Naive thymus-derived CD4-positive, alpha-beta T cell (primary cell): ENCODE data around the gene TTI1. TPM values are rescaled to one million over a fixed set of nuclear protein-coding genes. Genes with fewer than 3 reads are reported as not detected.

Source experiments
- ATAC-seq: fragments of 150-1000 bp; cut with Tn5 transposase; 2 replicates; pipeline ENCODE4 v1.10.0; 2021; ENCODE audit warnings: mild to moderate bottlenecking, moderate library complexity
- CTCF ChIA-PET: fragments of 350-600 bp; sonication (Branson Sonifier 250); formaldehyde crosslinking; loops from one replicate; lab custom pipeline; 2021; ENCODE audit warnings: antibody characterized with exemption; lab: Charles Lee
- POLR2A ChIA-PET: fragments of 350-600 bp; sonication (Branson Sonifier 250); formaldehyde crosslinking; loops from one replicate; lab custom pipeline; 2021; ENCODE audit warnings: antibody characterized with exemption, inconsistent platforms; lab: Charles Lee
- DNase-seq, 9 donors: peaks; one replicate each; pipeline versions ENCODE4 v3.0.0 to v3.0.0-alpha.2; 2020 to 2022; ENCODE audit warnings: mixed read lengths in 1 of 9
- H3K27ac ChIP-seq: one replicate; pipeline ENCODE4 v1.7.0; 2013; ENCODE audit warnings: mild to moderate bottlenecking, low read depth, low read length, moderate library complexity
- H3K27me3 ChIP-seq, 2 donors: one replicate each; pipeline ENCODE4 v1.7.0; 2013; ENCODE audit warnings: low read length in 2 of 2, mild to moderate bottlenecking in 2 of 2, moderate library complexity in 2 of 2; ENCODE audit not compliant: control insufficient read depth in 2 of 2, insufficient read depth in 2 of 2
- H3K36me3 ChIP-seq, 3 experiments: 1 replicate in 2 of 3; 2 replicates in 1 of 3; pipeline ENCODE4 v1.7.0; 2013; ENCODE audit warnings: low read length in 3 of 3, mild to moderate bottlenecking in 3 of 3, moderate library complexity in 1 of 3; ENCODE audit not compliant: insufficient read depth in 3 of 3, control insufficient read depth in 2 of 3
- H3K4me1 ChIP-seq, 2 donors: one replicate each; pipeline ENCODE4 v1.7.0; 2013; ENCODE audit warnings: low read length in 2 of 2, mild to moderate bottlenecking in 2 of 2, moderate library complexity in 1 of 2; ENCODE audit not compliant: control insufficient read depth in 2 of 2, insufficient read depth in 2 of 2
- H3K4me3 ChIP-seq: 2 replicates; pipeline ENCODE4 v1.7.0; 2013; ENCODE audit warnings: mild to moderate bottlenecking, low read length
- H3K9me3 ChIP-seq, 3 experiments: 1 replicate in 2 of 3; 2 replicates in 1 of 3; pipeline ENCODE4 v1.7.0; 2013; ENCODE audit warnings: low read length in 3 of 3; ENCODE audit not compliant: control insufficient read depth in 2 of 3
- H3K27ac Mint-ChIP-seq, 9 donors: one replicate each; pipeline ENCODE4 v1.8.0; 2020 to 2022; ENCODE audit warnings: mixed read lengths in 9 of 9, mild to moderate bottlenecking in 8 of 9, moderate library complexity in 5 of 9, inconsistent platforms in 2 of 9
- H3K27me3 Mint-ChIP-seq, 5 donors: one replicate each; pipeline ENCODE4 v1.8.0; 2021 to 2022; ENCODE audit warnings: mixed read lengths in 5 of 5, mild to moderate bottlenecking in 1 of 5
- H3K36me3 Mint-ChIP-seq, 5 donors: one replicate each; pipeline ENCODE4 v1.8.0; 2020 to 2022; ENCODE audit warnings: mixed read lengths in 5 of 5, mild to moderate bottlenecking in 3 of 5, inconsistent platforms in 1 of 5
- H3K4me1 Mint-ChIP-seq, 7 donors: one replicate each; pipeline ENCODE4 v1.8.0; 2020 to 2022; ENCODE audit warnings: mixed read lengths in 7 of 7, mild to moderate bottlenecking in 3 of 7, inconsistent platforms in 1 of 7
- H3K4me3 Mint-ChIP-seq, 10 donors: one replicate each; pipeline ENCODE4 v1.8.0; 2020 to 2022; ENCODE audit warnings: mild to moderate bottlenecking in 10 of 10, mixed read lengths in 10 of 10, moderate library complexity in 6 of 10, inconsistent platforms in 2 of 10
- H3K9me3 Mint-ChIP-seq, 11 donors: one replicate each; pipeline ENCODE4 v1.8.0; 2020 to 2022; ENCODE audit warnings: mixed read lengths in 11 of 11, mild to moderate bottlenecking in 4 of 11, inconsistent platforms in 1 of 11, moderate library complexity in 1 of 11
- intact Hi-C, 2 donors: fragments of 100-400 bp; cut with micrococcal nuclease; formaldehyde crosslinking; loops; one replicate each; pipeline ENCODE4 v1.15.1; 2023
- polyA plus RNA-seq, 2 donors: library from polyadenylated mRNA; unstranded; fragments of 300-500 nt; fragmentation: Illumina TruSeq; gene quantifications; one replicate each; pipeline ENCODE4 v1.2.3, GENCODE V29; 2021
- total RNA-seq, 6 experiments: library from RNA in 5 of 6; stranded (reverse) in 5 of 6; gene quantifications; 1 replicate in 5 of 6; 2 replicates in 1 of 6; pipeline ENCODE4 v1.2.3 and lab custom pipeline; 2021 to 2026

The TTI1 gene
- total and polyA plus RNA-seq, 7 experiments from 2014 or later = 15.0 to 29.8 (median 25.0) TPM

- no peak overlapping the region for H3K27ac Mint-ChIP-seq
- Histone ChIP-seq H3K36me3 (no peaks in the 10 kb centered on the region), H3K27me3 (no peaks in the 10 kb centered on the region), H3K9me3 (peaks cover 0 to 4% (median 0%) of the 10 kb centered on the region in 3 experiments), H3K4me1 (no peaks in the 10 kb centered on the region), H3K27ac (no peak overlapping the region), H3K4me3 (no peak overlapping the region)
- no peak overlapping the region for H3K4me3 Mint-ChIP-seq
- peaks cover 0 to 27% (median 4%) of the 10 kb centered on the region in 5 donors for H3K27me3 Mint-ChIP-seq
- H3K4me1 Mint-ChIP-seq = no peaks in the 10 kb centered on the region
- ChIA-PET CTCF (no interaction called here), POLR2A (no interaction called here)
- DNase-seq (no peak), ATAC-seq (no peak)
- H3K36me3 Mint-ChIP-seq = peaks cover 0 to 4% (median under 1%) of the 10 kb centered on the region in 5 donors
- H3K9me3 Mint-ChIP-seq = peaks cover 3 to 52% (median 25%) of the 10 kb centered on the region in 11 donors
- intact Hi-C loops = no loop called here
These were observed 72.2 kb downstream of the TTI1 start for GRCh38 chr20:37961066-37961465.

GRCh38 chr20:37958856-37959520 lies 74.3 kb downstream of the TTI1 start:
- intact Hi-C loops = no loop called here
- ChIA-PET CTCF (interaction anchor here (0.7 kb wide), 1 partner anchor 112 kb away, joined by 3 read pairs; no protein-coding TSS in a partner anchor), POLR2A (no interaction called here)
- Mint-ChIP-seq H3K27ac (no peak overlapping the region), H3K27me3 (peaks cover 0 to 24% (median 2%) of the 10 kb centered on the region in 5 donors), H3K36me3 (peaks cover 0 to 4% (median 0%) of the 10 kb centered on the region in 5 donors), H3K4me1 (no peaks in the 10 kb centered on the region), H3K9me3 (peaks cover 0 to 36% (median 13%) of the 10 kb centered on the region in 11 donors), H3K4me3 (no peak overlapping the region)
- DNase-seq (no peak), ATAC-seq (no peak)
- Histone ChIP-seq H3K27ac (no peak overlapping the region), H3K27me3 (no peaks in the 10 kb centered on the region), H3K9me3 (no peaks in the 10 kb centered on the region), H3K4me3 (no peak overlapping the region), H3K36me3 (no peaks in the 10 kb centered on the region), H3K4me1 (no peaks in the 10 kb centered on the region)

- no peak overlapping the region for H3K27ac Mint-ChIP-seq
- intact Hi-C loops = no loop called here
- Histone ChIP-seq H3K9me3 (no peaks in the 10 kb centered on the region), H3K27ac (no peak overlapping the region), H3K36me3 (no peaks in the 10 kb centered on the region), H3K4me1 (no peaks in the 10 kb centered on the region), H3K4me3 (no peak overlapping the region), H3K27me3 (no peaks in the 10 kb centered on the region)
- H3K4me1 Mint-ChIP-seq = no peaks in the 10 kb centered on the region
- H3K9me3 Mint-ChIP-seq = peaks cover 0 to 22% (median 7%) of the 10 kb centered on the region in 11 donors
- CTCF ChIA-PET = no interaction called here
- DNase-seq (no peak), ATAC-seq (no peak)
- H3K36me3 Mint-ChIP-seq = peaks cover 0 to 4% (median 0%) of the 10 kb centered on the region in 5 donors
- H3K4me3 Mint-ChIP-seq = no peak overlapping the region
- H3K27me3 Mint-ChIP-seq = peaks cover 0 to 18% (median 0%) of the 10 kb centered on the region in 5 donors
- POLR2A ChIA-PET = no interaction called here
These were observed 77.1 kb downstream of the TTI1 start for GRCh38 chr20:37956107-37956585.

GRCh38 chr20:37955511-37955910 lies 77.7 kb downstream of the TTI1 start:
- Mint-ChIP-seq H3K4me3 (no peak overlapping the region), H3K4me1 (no peaks in the 10 kb centered on the region), H3K27ac (no peak overlapping the region), H3K36me3 (no peaks in the 10 kb centered on the region), H3K9me3 (peaks cover 0 to 16% (median 7%) of the 10 kb centered on the region in 11 donors), H3K27me3 (peaks cover 0 to 18% (median 0%) of the 10 kb centered on the region in 5 donors)
- POLR2A ChIA-PET = no interaction called here
- CTCF ChIA-PET = no interaction called here
- DNase-seq = no peak
- ATAC-seq = no peak
- no peaks in the 10 kb centered on the region for H3K36me3 ChIP-seq
- H3K27ac ChIP-seq = no peak overlapping the region
- no peak overlapping the region for H3K4me3 ChIP-seq
- no peaks in the 10 kb centered on the region for H3K9me3 ChIP-seq
- no peaks in the 10 kb centered on the region for H3K4me1 ChIP-seq
- intact Hi-C loops = no loop called here
- no peaks in the 10 kb centered on the region for H3K27me3 ChIP-seq

GRCh38 chr20:37954626-37955025 lies 78.6 kb downstream of the TTI1 start:
- Histone ChIP-seq H3K27ac (no peak overlapping the region), H3K27me3 (no peaks in the 10 kb centered on the region), H3K4me1 (no peaks in the 10 kb centered on the region), H3K4me3 (no peak overlapping the region), H3K9me3 (no peaks in the 10 kb centered on the region), H3K36me3 (no peaks in the 10 kb centered on the region)
- intact Hi-C loops = no loop called here
- H3K27ac Mint-ChIP-seq = no peak overlapping the region
- H3K4me3 Mint-ChIP-seq = no peak overlapping the region
- ChIA-PET CTCF (no interaction called here), POLR2A (no interaction called here)
- DNase-seq (no peak), ATAC-seq (no peak)
- peaks cover 0 to 7% (median 0%) of the 10 kb centered on the region in 11 donors for H3K9me3 Mint-ChIP-seq
- H3K27me3 Mint-ChIP-seq = peaks cover 0 to 12% (median 0%) of the 10 kb centered on the region in 5 donors
- H3K36me3 Mint-ChIP-seq = no peaks in the 10 kb centered on the region
- no peaks in the 10 kb centered on the region for H3K4me1 Mint-ChIP-seq

GRCh38 chr20:37954190-37954589 lies 79.1 kb downstream of the TTI1 start:
- intact Hi-C loops = no loop called here
- CTCF ChIA-PET = interaction anchor here (0.6 kb wide), 2 partner anchors 126 to 284 kb away, joined by 3 to 4 read pairs; no protein-coding TSS in a partner anchor

More at GRCh38 chr20:37954190-37954589, 79.1 kb downstream of the TTI1 start:
- H3K9me3 ChIP-seq = no peaks in the 10 kb centered on the region
- no peak overlapping the region for H3K27ac ChIP-seq
- Mint-ChIP-seq H3K27ac (no peak overlapping the region), H3K4me3 (no peak overlapping the region), H3K36me3 (no peaks in the 10 kb centered on the region), H3K4me1 (no peaks in the 10 kb centered on the region), H3K9me3 (peaks cover 0 to 4% (median 0%) of the 10 kb centered on the region in 11 donors), H3K27me3 (peaks cover 0 to 12% (median 0%) of the 10 kb centered on the region in 5 donors)
- H3K36me3 ChIP-seq = no peaks in the 10 kb centered on the region
- no peak overlapping the region for H3K4me3 ChIP-seq
- no peak for ATAC-seq
- no peaks in the 10 kb centered on the region for H3K27me3 ChIP-seq
- POLR2A ChIA-PET = no interaction called here
- no peaks in the 10 kb centered on the region for H3K4me1 ChIP-seq
- no peak for DNase-seq
